ENCODE results near the gene COL6A2. TPM values are rescaled to one million over a fixed set of nuclear protein-coding genes. Genes with fewer than 3 reads are reported as not detected.

COL6A2 gene
- total RNA-seq, 1 experiment from 2014 or later, result 111 TPM

GRCh38 chr21:46093668-46094400 is 4.1 kb upstream of the COL6A2 start (continued):
- no peak for TF ChIP-seq CDX4 (CRISPR knock-in tag; IDR thresholded peaks at IDR 0.05; ENCODE audit: borderline replicate concordance)
- no peak for TF ChIP-seq ZMAT4 (CRISPR knock-in tag; IDR thresholded peaks at IDR 0.05)

- Mint-ChIP-seq H3K9me3 (peaks cover 39% of the 10 kb centered on the region), H3K36me3 (peaks cover 30% of the 10 kb centered on the region), H3K4me1 (peaks cover 4% of the 10 kb centered on the region), H3K4me3 (no peak overlapping the region), H3K27ac (no peak overlapping the region), H3K27me3 (ENCODE audit: low read depth) (peaks cover 7% of the 10 kb centered on the region)
- DNase-seq (ENCODE audit: low spot score) (no peak), ATAC-seq (no peak)
- POLR2A ChIA-PET, result no interaction called here
- CTCF ChIA-PET, result no interaction called here
- TF ChIP-seq IRF2 (CRISPR knock-in tag; IDR thresholded peaks at IDR 0.05; ENCODE audit: borderline replicate concordance, low read depth) (no peak), USF2 (CRISPR knock-in tag; IDR thresholded peaks at IDR 0.05) (no peak), SP1 (CRISPR knock-in tag; conservative IDR thresholded peaks at IDR 0.05) (no peak), IRF1 (CRISPR knock-in tag; IDR thresholded peaks at IDR 0.05) (no peak), ELF4 (CRISPR knock-in tag; IDR thresholded peaks at IDR 0.05; ENCODE audit: low read depth) (no peak), GRHL2 (CRISPR knock-in tag; IDR thresholded peaks at IDR 0.05; ENCODE audit: insufficient replicate concordance, severe bottlenecking) (no peak), ATF6 (CRISPR knock-in tag; IDR thresholded peaks at IDR 0.05) (no peak), SMAD4 (CRISPR knock-in tag; IDR thresholded peaks at IDR 0.05) (no peak), NFE2L1 (CRISPR knock-in tag; IDR thresholded peaks at IDR 0.05) (no peak)
These were observed 3.4 kb upstream of the COL6A2 start for GRCh38 chr21:46094401-46095082.

- peaks cover 7% of the 10 kb centered on the region for H3K27me3 Mint-ChIP-seq (ENCODE audit: low read depth)
- H3K4me1 Mint-ChIP-seq, result peaks cover 6% of the 10 kb centered on the region
- ChIA-PET CTCF (no interaction called here), POLR2A (no interaction called here)
- peaks cover 25% of the 10 kb centered on the region for H3K36me3 Mint-ChIP-seq
- H3K9me3 Mint-ChIP-seq, result peaks cover 32% of the 10 kb centered on the region
- no peak for ATAC-seq
- H3K27ac Mint-ChIP-seq, result no peak overlapping the region
- no peak for DNase-seq (ENCODE audit: low spot score)
- H3K4me3 Mint-ChIP-seq, result no peak overlapping the region
- TF ChIP-seq MYBL2 (CRISPR knock-in tag; IDR thresholded peaks at IDR 0.05) (no peak), ZNF671 (CRISPR knock-in tag; IDR thresholded peaks at IDR 0.05) (no peak), NFE2L1 (CRISPR knock-in tag; IDR thresholded peaks at IDR 0.05) (no peak), ZMAT4 (CRISPR knock-in tag; IDR thresholded peaks at IDR 0.05) (no peak), NR2C2 (CRISPR knock-in tag; IDR thresholded peaks at IDR 0.05) (no peak), OVOL2 (CRISPR knock-in tag; IDR thresholded peaks at IDR 0.05; ENCODE audit: borderline replicate concordance) (no peak), FOXP4 (CRISPR knock-in tag; IDR thresholded peaks at IDR 0.05) (no peak), ATF2 (CRISPR knock-in tag; IDR thresholded peaks at IDR 0.05; ENCODE audit: borderline replicate concordance, low read depth) (no peak), ZNF425 (CRISPR knock-in tag; conservative IDR thresholded peaks at IDR 0.05) (no peak), ZNF121 (CRISPR knock-in tag; IDR thresholded peaks at IDR 0.05) (no peak), TEAD4 (CRISPR knock-in tag; IDR thresholded peaks at IDR 0.05) (no peak)
These were observed 2.7 kb upstream of the COL6A2 start for GRCh38 chr21:46095083-46095719.
